Measurements from ENCODE around the gene DYNC2I2.

GRCh38 chr9:128603697-128604096 lies 53.0 kb downstream of the DYNC2I2 start:
- TF ChIP-seq CTCF (IDR thresholded peaks at IDR 0.05; ENCODE audit: low read length): no peak
- TF ChIP-seq EZH2phosphoT487 (IDR thresholded peaks at IDR 0.05; ENCODE audit: low read length): no peak

All from MM.1S (cell line).